Natural killer cell treated with Interleukin-12 subunit alpha and Interleukin-12 subunit beta and Interleukin-15 and Interleukin-18, amount 100 ng/mL, for 72 hours (primary cell): Measurements from ENCODE around the gene ANKRD66. TPM values are rescaled to one million over a fixed set of nuclear protein-coding genes. Genes with fewer than 3 reads are reported as not detected.
A peak's percentile ranks its signal among the peaks of the same experiment; 100 is the strongest.
"Not testable (repeated sequence)": the region's sequence is repeated elsewhere in the genome, so short reads cannot be mapped to it uniquely, and the experiment has no call there.

Experiments
- ATAC-seq, 2 donors: fragments of 150-1000 bp; cut with Tn5 transposase in 1 of 2; sonication (Bioruptor Pico), chemical (Tn5 transposase) in 1 of 2; 2 replicates each; pipeline ENCODE4 v1.10.0; 2021
- DNase-seq: peaks from one replicate; pipeline ENCODE4 v3.0.0; 2022; ENCODE audit warnings: low spot score
- H3K27ac Mint-ChIP-seq, 2 donors: 1 replicate in 1 of 2; 2 replicates in 1 of 2; pipeline ENCODE4 v1.8.0; 2022; ENCODE audit warnings: mixed read lengths in 2 of 2, mild to moderate bottlenecking in 1 of 2, moderate library complexity in 1 of 2
- H3K27me3 Mint-ChIP-seq, 2 donors: 1 replicate in 1 of 2; 2 replicates in 1 of 2; pipeline ENCODE4 v1.8.0; 2022; ENCODE audit warnings: mixed read lengths in 2 of 2
- H3K36me3 Mint-ChIP-seq: one replicate; pipeline ENCODE4 v1.8.0; 2022; ENCODE audit warnings: mixed read lengths
- H3K4me1 Mint-ChIP-seq, 2 donors: 1 replicate in 1 of 2; 2 replicates in 1 of 2; pipeline ENCODE4 v1.8.0; 2022; ENCODE audit warnings: low read depth in 2 of 2, mixed read lengths in 2 of 2, mild to moderate bottlenecking in 1 of 2
- H3K4me3 Mint-ChIP-seq: one replicate; pipeline ENCODE4 v1.8.0; 2022; ENCODE audit warnings: mixed read lengths
- H3K9me3 Mint-ChIP-seq: 2 replicates; pipeline ENCODE4 v1.8.0; 2022; ENCODE audit warnings: mixed read lengths
- total RNA-seq, 2 donors: library from RNA; stranded (reverse); gene quantifications; one replicate each; pipeline ENCODE4 v1.2.3, GENCODE V29; 2022

ANKRD66 gene
- total RNA-seq, 2 donors from 2014 or later = not detected

DNA sequence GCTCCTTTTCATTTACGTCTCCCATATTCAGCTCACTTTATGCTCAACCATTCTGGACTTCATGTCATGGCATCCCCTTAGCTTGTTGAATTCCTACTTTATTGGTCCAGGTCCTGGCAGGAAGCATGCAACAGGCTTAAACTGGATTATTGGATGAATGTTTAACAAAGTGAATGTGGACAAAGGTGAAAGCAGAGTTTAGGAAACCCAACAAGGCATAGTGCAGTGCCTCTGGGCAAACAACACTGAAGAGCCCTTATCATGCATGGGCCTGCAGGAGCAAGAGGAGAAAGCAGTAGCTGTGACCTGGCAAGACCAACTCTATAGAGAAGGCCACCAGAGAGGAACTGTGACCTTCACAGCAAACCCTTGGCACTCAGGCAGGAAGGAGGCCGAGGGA is 5.3 kb upstream of the ANKRD66 start:
- Mint-ChIP-seq H3K27me3 (peaks cover 26 to 47% of the 10 kb centered on the region in 2 donors), H3K4me3 (no peak overlapping the region), H3K9me3 (peaks cover 6% of the 10 kb centered on the region), H3K36me3 (no peaks in the 10 kb centered on the region), H3K4me1 (no peaks in the 10 kb centered on the region), H3K27ac (no peak overlapping the region)
- DNase-seq (no peak), ATAC-seq (no peak)

DNA sequence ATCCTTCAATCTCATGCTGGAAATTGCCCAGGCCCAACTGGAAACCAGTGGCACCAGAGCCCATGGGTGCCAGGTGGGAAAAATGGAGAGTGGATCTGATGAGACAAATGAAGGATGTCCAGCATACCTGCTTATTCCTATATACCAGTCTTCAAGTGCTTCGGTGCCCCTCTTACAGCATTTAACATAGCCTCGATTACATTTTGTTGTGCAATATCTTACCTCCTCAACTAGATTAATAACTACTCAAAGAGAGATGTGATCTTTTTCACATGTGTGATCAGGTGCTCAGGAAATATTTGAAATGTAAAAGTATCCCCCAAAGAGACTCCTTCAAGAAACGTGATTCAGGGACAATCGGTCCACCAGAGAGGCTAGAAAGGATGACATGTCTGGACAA is 4.8 kb upstream of the ANKRD66 start:
- DNase-seq = no peak
- Mint-ChIP-seq H3K36me3 (no peaks in the 10 kb centered on the region), H3K27ac (no peak overlapping the region), H3K4me3 (no peak overlapping the region), H3K9me3 (peaks cover 6% of the 10 kb centered on the region), H3K4me1 (no peaks in the 10 kb centered on the region), H3K27me3 (peaks cover 25 to 42% of the 10 kb centered on the region in 2 donors)
- ATAC-seq = no peak

DNA sequence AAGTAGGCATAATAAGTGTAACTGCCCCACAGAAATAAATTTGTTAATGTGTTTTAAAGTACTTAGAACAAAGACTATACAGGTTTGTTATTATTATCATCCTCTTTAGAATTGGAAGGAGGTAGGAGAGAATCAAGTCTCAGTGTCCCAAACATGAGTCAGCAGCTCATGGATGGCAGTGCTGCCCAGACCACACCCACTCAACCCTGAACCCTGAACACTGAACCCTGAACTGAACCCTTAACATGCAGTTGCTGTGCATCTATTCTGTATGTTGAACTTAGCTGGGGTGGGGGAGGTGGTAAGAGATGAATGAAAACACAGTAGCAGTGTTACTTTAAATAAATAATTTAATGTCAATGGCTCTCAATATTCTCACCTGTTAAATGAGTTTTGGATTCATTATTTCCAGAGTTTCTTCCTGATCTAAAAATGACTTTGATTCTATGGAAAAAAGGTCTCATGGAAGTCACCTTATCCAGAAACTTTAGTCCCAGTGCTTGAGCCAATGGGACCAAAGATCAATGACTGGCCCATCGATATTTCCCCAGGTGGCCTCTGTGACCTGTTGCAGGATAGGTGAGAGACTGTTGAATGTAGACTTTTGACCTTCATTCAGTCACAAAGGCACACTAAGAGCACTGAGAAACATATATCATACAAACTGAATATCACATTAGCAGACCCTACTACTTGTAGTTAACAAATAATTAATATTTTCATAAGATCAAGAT is 3.1 kb upstream of the ANKRD66 start:
- Mint-ChIP-seq H3K4me3 (no peak overlapping the region), H3K27ac (no peak overlapping the region), H3K36me3 (no peaks in the 10 kb centered on the region), H3K4me1 (no peaks in the 10 kb centered on the region), H3K9me3 (peaks cover 6% of the 10 kb centered on the region), H3K27me3 (peaks cover 17 to 32% of the 10 kb centered on the region in 2 donors)
- ATAC-seq (no peak), DNase-seq (no peak)

DNA sequence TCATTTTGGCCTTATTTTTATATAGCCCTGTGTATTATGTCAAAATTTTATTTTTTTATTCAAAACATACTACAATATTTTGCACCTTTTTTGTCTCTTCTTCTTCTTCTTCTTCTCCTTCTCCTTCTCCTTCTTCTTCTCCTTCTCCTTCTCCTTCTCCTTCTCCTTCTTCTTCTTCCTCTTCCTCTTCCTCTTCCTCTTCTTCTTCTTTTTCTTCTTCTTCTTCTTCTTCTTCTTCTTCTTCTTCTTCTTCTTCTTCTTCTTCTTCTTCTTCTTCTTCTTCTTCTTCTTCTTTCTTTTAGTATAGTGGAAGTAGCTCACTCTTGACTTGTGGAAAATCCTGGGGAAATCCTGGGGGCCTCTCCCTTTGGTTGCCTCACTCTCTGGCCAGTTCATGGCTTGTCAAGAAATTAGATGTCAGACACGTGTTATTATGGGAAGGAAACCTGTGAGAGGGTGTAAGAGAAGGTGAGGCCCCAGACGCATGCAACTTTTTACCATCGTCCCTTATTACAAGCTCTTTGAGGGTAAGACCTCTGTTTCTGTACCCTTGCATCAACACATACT is 2.5 kb upstream of the ANKRD66 start:
- not testable (repeated sequence) for H3K4me3 Mint-ChIP-seq, H3K36me3 Mint-ChIP-seq, ATAC-seq, DNase-seq, H3K4me1 Mint-ChIP-seq, H3K27ac Mint-ChIP-seq, H3K9me3 Mint-ChIP-seq
- H3K27me3 Mint-ChIP-seq = peaks cover 17 to 30% of the 10 kb centered on the region in 2 donors

DNA sequence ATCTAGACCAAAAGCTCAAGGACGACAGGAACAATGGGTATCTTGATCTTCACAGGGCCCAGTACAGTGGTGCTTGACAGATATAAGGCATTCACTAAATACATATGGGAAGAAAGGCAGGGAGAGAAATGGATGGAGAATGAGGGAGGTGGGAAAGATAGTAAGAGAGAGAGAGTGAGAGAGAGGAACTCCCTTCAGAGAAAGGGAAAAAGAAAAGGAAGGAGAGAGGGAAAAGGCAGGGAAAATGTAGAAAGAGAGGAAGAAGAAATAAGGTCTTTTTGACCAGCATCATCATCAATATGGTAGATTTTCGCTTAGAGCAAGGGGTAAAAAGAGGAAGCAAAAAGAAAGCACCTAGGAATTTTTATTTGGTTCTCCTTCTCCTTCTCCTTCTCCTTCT is 760 bp upstream of the ANKRD66 start:
- DNase-seq = no peak
- Mint-ChIP-seq H3K4me3 (no peak overlapping the region), H3K27ac (no peak overlapping the region), H3K27me3 (peaks cover 17 to 30% of the 10 kb centered on the region in 2 donors), H3K4me1 (no peaks in the 10 kb centered on the region), H3K9me3 (peaks cover 6% of the 10 kb centered on the region), H3K36me3 (no peaks in the 10 kb centered on the region)
- no peak for ATAC-seq

DNA sequence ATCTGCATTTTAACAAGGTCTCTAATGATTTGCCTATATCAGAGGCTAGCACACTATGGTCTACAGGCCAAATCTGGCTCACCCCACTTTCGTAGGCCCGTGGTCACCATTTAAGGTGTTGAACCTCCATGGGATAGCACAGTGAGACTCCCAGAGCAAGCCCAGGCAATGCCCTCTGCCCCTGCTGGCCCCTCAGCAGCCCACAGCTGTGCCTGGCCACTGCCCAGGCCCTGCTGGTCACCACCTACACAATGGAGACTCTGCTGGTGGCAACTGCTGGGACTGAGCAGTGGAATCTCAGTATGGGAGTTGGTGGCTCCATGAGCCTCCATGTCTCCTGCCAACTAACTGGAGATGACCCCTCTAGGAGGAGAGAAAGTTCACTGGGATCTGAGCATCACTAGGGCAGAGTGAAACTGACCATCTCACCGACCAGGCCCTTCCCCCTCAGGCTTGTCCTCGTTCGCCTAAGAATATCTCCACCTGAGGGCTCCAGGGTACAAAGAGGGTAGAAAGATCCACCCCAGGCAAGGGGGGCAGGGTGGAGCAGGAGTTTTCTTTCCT is 2.3 kb downstream of the ANKRD66 start:
- ATAC-seq = no peak
- H3K9me3 Mint-ChIP-seq = peaks cover 6% of the 10 kb centered on the region
- H3K4me3 Mint-ChIP-seq = no peak overlapping the region
- peaks cover 17 to 30% of the 10 kb centered on the region in 2 donors for H3K27me3 Mint-ChIP-seq
- H3K36me3 Mint-ChIP-seq = no peaks in the 10 kb centered on the region
- no peak overlapping the region for H3K27ac Mint-ChIP-seq
- no peaks in the 10 kb centered on the region for H3K4me1 Mint-ChIP-seq
- DNase-seq = no peak

DNA sequence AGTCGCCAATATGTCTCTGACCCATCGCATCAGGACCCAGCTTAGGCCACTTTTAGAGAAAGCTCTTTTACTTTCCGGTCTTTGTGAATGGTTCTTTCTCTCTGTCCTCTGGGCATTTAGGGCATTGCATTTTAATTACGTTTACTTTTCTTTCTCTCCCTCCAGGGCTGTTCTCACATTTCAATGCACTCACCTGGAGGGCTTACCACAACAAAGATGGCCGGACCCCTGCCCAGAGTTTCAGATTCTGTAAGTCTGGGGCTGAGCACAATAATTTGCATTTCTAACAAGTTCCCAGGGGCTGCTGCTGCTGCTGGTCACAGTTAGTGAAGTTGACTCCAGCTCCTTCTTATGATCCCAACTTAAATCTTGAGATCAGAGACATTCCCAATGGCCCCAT is 3.0 kb downstream of the ANKRD66 start:
- H3K27ac Mint-ChIP-seq = no peak overlapping the region
- H3K36me3 Mint-ChIP-seq = no peaks in the 10 kb centered on the region
- H3K4me1 Mint-ChIP-seq = no peaks in the 10 kb centered on the region
- DNase-seq = no peak
- no peak for ATAC-seq
- peaks cover 14 to 23% of the 10 kb centered on the region in 2 donors for H3K27me3 Mint-ChIP-seq
- H3K9me3 Mint-ChIP-seq = peaks cover 6% of the 10 kb centered on the region
- no peak overlapping the region for H3K4me3 Mint-ChIP-seq

DNA sequence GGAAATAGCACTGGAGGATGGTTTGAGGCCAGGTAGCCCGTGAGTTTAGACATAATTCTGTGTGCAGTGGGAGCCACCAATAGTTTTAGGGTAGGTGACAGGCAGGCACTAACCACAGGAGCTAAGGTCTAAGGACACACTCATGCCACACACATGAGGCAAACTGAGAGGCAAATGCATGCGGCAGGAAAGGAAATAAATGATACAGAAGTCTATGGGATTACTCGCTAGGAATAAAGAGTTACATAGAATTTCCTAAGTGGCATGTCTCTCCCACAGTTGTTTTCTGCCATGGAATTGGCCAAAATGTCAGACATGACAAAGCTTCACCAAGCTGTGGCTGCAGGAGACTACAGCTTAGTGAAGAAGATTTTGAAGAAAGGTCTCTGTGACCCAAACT is 4.9 kb downstream of the ANKRD66 start:
- Mint-ChIP-seq H3K4me3 (no peak overlapping the region), H3K36me3 (no peaks in the 10 kb centered on the region), H3K4me1 (no peaks in the 10 kb centered on the region), H3K27me3 (peaks cover 0 to 6% of the 10 kb centered on the region in 2 donors), H3K9me3 (no peaks in the 10 kb centered on the region), H3K27ac (no peak overlapping the region)
- ATAC-seq (no peak), DNase-seq (no peak)

DNA sequence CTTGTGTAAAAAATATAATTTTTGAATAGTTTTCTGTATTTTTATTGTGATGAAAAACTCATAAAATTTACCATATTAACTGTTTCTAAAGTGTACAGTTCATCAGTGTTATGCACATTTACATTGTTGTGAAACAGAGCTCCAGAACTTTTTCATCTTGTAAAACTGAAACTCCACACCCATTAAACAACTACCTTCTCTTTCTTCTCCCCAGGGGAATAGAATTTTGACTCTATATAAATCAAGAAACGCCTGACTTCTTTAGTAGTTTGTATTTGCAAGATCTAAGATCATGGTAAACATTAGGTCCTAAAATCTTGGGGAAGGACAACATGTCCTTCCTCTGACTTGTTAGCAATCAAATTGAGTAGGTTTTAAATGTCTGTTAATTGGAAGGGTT is 9.1 kb downstream of the ANKRD66 start:
- no peak overlapping the region for H3K27ac Mint-ChIP-seq

DNA sequence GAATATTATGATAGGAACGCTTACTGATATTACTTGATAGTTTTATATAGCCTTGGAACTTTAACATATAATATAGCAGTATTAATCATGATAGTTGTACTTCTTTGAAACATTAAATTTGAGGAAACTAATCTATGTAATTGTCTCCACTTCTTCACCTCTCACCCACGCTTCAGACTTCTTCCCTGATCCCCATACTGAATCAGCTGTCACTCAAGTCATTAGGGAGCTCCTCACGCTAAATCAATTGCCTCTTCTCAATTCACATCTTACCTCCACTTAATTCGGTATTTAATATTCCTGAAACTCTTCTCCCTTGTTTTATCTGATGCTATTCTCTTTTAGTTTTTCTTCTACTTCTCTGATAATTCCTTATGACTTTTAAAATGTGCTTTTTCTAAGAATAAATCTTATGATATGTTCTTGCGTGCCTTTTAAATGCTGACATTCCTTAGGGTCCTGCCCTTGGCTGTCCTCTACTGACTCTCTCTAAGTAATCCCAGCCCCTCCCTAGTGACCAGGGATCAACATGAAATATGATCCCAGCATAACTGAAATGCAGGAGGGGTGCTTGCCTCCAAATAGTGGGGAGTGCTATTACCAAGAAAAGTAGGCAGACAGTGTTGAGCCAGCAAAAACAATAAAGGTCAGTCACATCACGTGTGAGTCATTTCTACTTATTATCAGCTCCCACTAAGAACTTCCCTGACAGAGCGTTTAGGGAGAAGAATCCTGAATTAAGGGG is 9.9 kb downstream of the ANKRD66 start:
- Mint-ChIP-seq H3K27me3 (peaks cover 0 to 8% of the 10 kb centered on the region in 2 donors), H3K36me3 (no peaks in the 10 kb centered on the region), H3K9me3 (no peaks in the 10 kb centered on the region), H3K27ac (no peak overlapping the region), H3K4me1 (no peaks in the 10 kb centered on the region), H3K4me3 (no peak overlapping the region)
- no peak for ATAC-seq
- no peak for DNase-seq

More for the DNA sequence above, 9.1 kb downstream of the ANKRD66 start:
- Mint-ChIP-seq H3K9me3 (no peaks in the 10 kb centered on the region), H3K4me3 (no peak overlapping the region), H3K4me1 (no peaks in the 10 kb centered on the region), H3K36me3 (no peaks in the 10 kb centered on the region), H3K27me3 (peaks cover 0 to 8% of the 10 kb centered on the region in 2 donors)
- DNase-seq = no peak
- no peak for ATAC-seq

DNA sequence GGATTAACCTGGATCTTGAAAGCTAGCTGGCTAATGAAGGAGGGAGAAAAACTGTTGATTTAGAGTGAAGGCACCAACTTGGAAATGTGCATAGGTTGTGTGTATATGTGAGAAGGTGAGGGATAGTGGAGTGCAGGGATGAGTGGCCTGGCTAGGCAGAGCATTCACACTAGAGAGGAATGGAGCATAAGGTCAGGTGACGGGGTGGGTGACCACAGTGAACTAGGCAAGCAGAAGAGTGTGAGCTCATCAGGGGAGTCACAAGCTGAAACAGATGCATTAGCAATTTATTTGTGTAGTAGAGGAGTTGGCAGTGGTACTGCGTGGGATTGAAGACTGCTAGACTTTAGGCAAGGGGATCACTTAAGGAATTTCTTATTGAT is 10.5 kb downstream of the ANKRD66 start:
- H3K9me3 Mint-ChIP-seq = no peaks in the 10 kb centered on the region
- no peak for DNase-seq
- peaks cover 0 to 8% of the 10 kb centered on the region in 2 donors for H3K27me3 Mint-ChIP-seq
- no peaks in the 10 kb centered on the region for H3K4me1 Mint-ChIP-seq
- ATAC-seq = peak; percentile 15 to 33
- H3K36me3 Mint-ChIP-seq = no peaks in the 10 kb centered on the region
- no peak overlapping the region for H3K4me3 Mint-ChIP-seq
- no peak overlapping the region for H3K27ac Mint-ChIP-seq

DNA sequence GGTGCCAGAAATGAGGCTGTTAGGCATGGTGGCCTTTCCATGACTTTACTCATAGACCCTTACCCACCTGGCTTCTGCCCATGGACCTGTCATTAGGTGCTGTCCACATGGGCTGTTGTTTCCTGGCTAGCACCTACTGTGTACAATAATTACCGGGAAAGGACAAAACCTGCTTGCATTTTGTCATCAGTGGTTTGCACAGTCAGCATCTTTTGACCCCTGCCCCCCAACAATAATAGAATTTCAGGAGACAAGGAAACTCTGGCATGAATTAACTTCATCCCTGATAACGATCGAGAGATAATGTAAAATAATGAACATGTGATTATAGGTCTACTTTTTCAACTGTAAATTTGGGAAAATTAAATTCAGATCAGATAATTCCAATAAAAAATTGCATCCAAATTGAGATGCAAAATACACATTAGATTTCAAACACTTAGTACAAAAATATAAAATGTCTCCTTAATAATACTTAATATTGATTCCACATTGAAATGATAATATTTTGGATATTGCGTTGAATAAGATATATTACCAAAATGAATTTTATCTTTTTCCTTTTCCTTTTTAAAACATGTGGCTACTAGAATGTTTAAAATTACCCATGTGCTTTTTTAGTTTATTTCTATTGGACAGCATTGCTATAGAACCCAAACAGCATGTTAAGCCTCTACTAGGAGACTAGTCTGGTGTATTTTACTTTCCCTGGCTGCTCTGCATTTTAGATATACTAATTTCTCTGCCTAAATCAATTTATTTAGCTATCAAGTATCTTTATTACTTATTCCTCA is 12.4 kb downstream of the ANKRD66 start:
- no peak overlapping the region for H3K27ac Mint-ChIP-seq
- H3K4me3 Mint-ChIP-seq = no peak overlapping the region
- no peak for ATAC-seq
- H3K9me3 Mint-ChIP-seq = no peaks in the 10 kb centered on the region
- H3K27me3 Mint-ChIP-seq = peaks cover 0 to 19% of the 10 kb centered on the region in 2 donors
- no peaks in the 10 kb centered on the region for H3K4me1 Mint-ChIP-seq
- no peak for DNase-seq
- no peaks in the 10 kb centered on the region for H3K36me3 Mint-ChIP-seq

DNA sequence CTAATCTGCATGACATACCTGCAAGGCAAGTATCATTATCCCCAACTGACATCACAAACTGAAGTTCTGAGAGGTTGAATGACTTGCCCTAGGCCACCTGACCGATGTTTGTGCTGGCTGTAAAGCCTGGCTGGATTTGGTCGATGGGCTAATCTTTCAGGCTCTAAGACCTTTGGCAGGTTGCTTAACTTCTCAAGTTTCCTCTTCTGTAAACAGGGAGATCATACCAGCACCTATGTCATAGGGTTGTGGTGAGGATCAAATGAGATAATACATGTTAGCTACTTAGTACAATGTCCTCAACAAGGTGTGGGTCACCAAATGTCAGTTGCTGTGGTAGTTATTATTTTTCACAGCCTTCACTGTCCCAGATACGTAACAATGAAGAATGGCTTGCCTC is 14.2 kb downstream of the ANKRD66 start:
- ATAC-seq = no peak

More for the DNA sequence above, 14.2 kb downstream of the ANKRD66 start:
- H3K4me3 Mint-ChIP-seq = no peak overlapping the region
- H3K36me3 Mint-ChIP-seq = peaks cover 4% of the 10 kb centered on the region
- DNase-seq = no peak
- no peak overlapping the region for H3K27ac Mint-ChIP-seq
- no peaks in the 10 kb centered on the region for H3K4me1 Mint-ChIP-seq
- H3K9me3 Mint-ChIP-seq = peaks cover 5% of the 10 kb centered on the region
- peaks cover 2 to 27% of the 10 kb centered on the region in 2 donors for H3K27me3 Mint-ChIP-seq
